ENCODE data around the gene UBE2H. TPM values are rescaled to one million over a fixed set of nuclear protein-coding genes. Genes with fewer than 3 reads are reported as not detected.
A peak's percentile ranks its signal among the peaks of the same experiment; 100 is the strongest.

The UBE2H gene
- polyA plus RNA-seq, 1 of the 3 experiments (the other 2 are of a cell fraction), result 129 TPM

DNA sequence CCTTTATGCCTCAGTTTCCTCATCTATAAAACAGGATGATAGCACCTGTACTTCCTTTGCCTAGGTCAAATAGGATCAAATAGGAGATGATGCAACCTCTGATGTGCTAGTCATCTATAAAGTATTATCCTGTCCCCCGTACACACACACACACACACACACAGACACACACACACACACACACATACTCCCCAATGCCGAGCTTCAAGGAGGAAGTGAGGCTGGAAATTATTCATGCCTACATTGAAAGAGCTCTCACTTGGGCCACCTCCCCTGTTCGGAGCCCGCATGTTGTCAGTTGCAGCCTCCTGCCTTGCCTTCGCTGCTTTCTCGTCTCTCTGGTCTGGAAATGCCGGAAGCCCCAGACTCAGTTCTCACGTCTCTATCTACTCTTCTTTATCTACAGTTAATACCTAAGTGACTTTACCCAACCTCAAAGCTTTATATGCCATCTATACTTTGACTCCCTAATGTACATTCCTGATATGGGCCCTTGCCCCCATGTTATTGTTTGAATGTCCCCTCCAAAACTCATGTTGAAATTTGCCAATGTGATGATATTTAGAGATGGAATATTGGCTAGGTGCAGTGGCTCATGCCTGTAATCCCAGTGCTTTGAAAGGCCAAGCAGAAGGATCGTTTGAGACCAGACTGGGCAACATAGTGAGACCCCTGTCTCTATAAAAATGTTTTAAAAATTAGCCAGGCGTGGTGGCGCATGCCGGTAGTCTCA, 6.9 kb upstream of the UBE2H start:
- Histone ChIP-seq H3K4me1 (ENCODE audit: control insufficient read depth in 1 of 2, insufficient read depth in 2 of 2, low read depth in 1 of 2, low read length in 1 of 2) (peaks cover 7 to 9% of the 10 kb centered on the region in 2 experiments; a peak in 2 of 4 replicates), H4K20me1 (ENCODE audit: insufficient read depth) (no peaks in the 10 kb centered on the region), H3K9me3 (no peaks in the 10 kb centered on the region), H3K9me2 (no peaks in the 10 kb centered on the region), H3F3A (replicated peaks; ENCODE audit: insufficient read depth) (peaks cover 16% of the 10 kb centered on the region), H3K36me3 (replicated peaks in 1 of 2; ENCODE audit: control insufficient read depth in 1 of 2, insufficient read depth in 2 of 2, low read length in 1 of 2) (no peaks in the 10 kb centered on the region), H2AFZ (ENCODE audit: low read depth) (peak overlapping the region; percentile 67; the same call in 1 of the 2 replicates), H3K79me2 (ENCODE audit: insufficient read depth) (no peaks in the 10 kb centered on the region), H3K27ac (ENCODE audit: low read depth in 2 of 2, low read length in 1 of 2) (no peak overlapping the region), H3K4me3 (ENCODE audit: low read depth in 2 of 2, low read length in 1 of 2) (no peak overlapping the region), H3K4me2 (no peak overlapping the region), H3K9ac (no peak overlapping the region), H3K27me3 (ENCODE audit: insufficient read depth) (no peaks in the 10 kb centered on the region)
- ChIA-PET CTCF (interaction anchor here (0.5 to 3.8 kb wide), 8 partner anchors 9 to 295 kb away, joined by 3 to 19 read pairs (median 4); no protein-coding TSS in a partner anchor), POLR2A (no interaction called here)
- TF ChIP-seq MXI1 (IDR thresholded peaks at IDR 0.05; ENCODE audit: low read depth, low read length), result no peak
- no peak for TF ChIP-seq RXRA (IDR thresholded peaks at IDR 0.05; ENCODE audit: borderline replicate concordance, low read depth)
- TF ChIP-seq EZH2phosphoT487 (IDR thresholded peaks at IDR 0.05; ENCODE audit: borderline replicate concordance, low read depth), result no peak
- no peak for TF ChIP-seq ELF1 (IDR thresholded peaks at IDR 0.05)
- TF ChIP-seq FOXJ3 (CRISPR knock-in tag; IDR thresholded peaks at IDR 0.05), result no peak
- TF ChIP-seq, protein P1, sequence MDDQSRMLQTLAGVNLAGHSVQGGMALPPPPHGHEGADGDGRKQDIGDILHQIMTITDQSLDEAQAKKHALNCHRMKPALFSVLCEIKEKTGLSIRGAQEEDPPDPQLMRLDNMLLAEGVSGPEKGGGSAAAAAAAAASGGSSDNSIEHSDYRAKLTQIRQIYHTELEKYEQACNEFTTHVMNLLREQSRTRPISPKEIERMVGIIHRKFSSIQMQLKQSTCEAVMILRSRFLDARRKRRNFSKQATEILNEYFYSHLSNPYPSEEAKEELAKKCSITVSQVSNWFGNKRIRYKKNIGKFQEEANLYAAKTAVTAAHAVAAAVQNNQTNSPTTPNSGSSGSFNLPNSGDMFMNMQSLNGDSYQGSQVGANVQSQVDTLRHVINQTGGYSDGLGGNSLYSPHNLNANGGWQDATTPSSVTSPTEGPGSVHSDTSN (IDR thresholded peaks at IDR 0.05), result no peak
- TF ChIP-seq SIN3A (IDR thresholded peaks at IDR 0.05; ENCODE audit: borderline replicate concordance, low read depth, low read length), result no peak
- TF ChIP-seq FOSL2 (IDR thresholded peaks at IDR 0.05; ENCODE audit: borderline replicate concordance, low read depth), result no peak
- no peak for TF ChIP-seq TEAD4 (IDR thresholded peaks at IDR 0.05; ENCODE audit: borderline replicate concordance, insufficient read depth)
- TF ChIP-seq NRF1 (IDR thresholded peaks at IDR 0.05; ENCODE audit: low read depth, low read length), result no peak
- 89% methylated on average over 12 of the region's 12 CpGs for WGBS (ENCODE audit: low lambda C conversion rate)
- no peak for DNase-seq

DNA sequence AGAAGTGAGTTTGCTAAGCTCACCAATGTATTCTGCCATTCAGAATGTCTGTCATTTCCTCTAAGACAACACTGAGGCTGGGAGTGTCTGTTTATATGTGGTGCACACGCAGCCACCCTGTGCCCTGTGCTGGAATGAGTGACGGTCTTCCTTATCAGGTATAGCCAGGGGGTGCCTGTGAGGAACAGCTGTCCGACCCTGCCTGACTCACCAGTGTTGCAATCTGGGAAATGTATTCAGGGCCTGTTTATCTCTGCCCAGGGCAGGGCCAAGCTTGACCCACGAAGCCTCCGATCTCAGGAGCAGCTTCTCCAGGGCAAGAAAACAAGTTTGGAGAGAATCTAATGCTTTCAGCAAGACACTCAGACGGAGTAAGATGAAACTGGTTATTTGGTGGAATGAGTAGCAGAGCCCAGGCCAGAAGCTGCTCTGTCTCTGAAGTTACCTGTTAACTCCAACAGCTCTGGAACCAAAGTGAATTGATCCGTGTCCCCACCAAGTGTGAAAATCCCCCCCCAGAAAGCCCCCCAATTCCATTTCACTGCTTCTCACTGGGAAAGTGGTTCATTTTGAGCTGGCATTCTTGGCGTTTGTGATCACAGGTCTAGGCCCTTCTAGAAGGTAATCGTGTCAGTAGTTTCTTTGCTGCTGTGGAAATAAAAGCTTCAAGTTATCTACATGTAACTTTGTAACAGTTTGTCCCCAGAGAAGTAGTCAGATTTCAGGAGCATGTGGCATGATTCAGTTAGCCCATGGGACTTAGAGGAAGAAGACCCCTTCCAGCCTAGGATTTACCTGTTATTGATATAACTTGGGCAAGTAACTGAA, 6.1 kb upstream of the UBE2H start:
- no peaks in the 10 kb centered on the region for H3K9me2 ChIP-seq
- peaks cover 20% of the 10 kb centered on the region for H3F3A ChIP-seq (replicated peaks; ENCODE audit: insufficient read depth)
- ChIA-PET CTCF (interaction anchor here (0.5 to 3.8 kb wide), 10 partner anchors 8 to 298 kb away, joined by 3 to 19 read pairs (median 4); no protein-coding TSS in a partner anchor), POLR2A (interaction anchor here (1.2 kb wide), 1 partner anchor 10 kb away, joined by 3 read pairs; no protein-coding TSS in a partner anchor)
- H3K27me3 ChIP-seq (ENCODE audit: insufficient read depth), result no peaks in the 10 kb centered on the region
- peak; percentile 79 for DNase-seq
- WGBS (ENCODE audit: low lambda C conversion rate), result 62% methylated on average over 9 of the region's 9 CpGs
- H3K9ac ChIP-seq, result 0 out of 2 replicates have a peak overlapping the region, but pooled peaks have one; percentile 9
- peak overlapping the region; percentile 67 for H2AFZ ChIP-seq (ENCODE audit: low read depth)
- H3K36me3 ChIP-seq (replicated peaks in 1 of 2; ENCODE audit: control insufficient read depth in 1 of 2, insufficient read depth in 2 of 2, low read length in 1 of 2), result no peaks in the 10 kb centered on the region
- H3K9me3 ChIP-seq, result no peaks in the 10 kb centered on the region
- no peaks in the 10 kb centered on the region for H4K20me1 ChIP-seq (ENCODE audit: insufficient read depth)
- H3K4me3 ChIP-seq (ENCODE audit: low read depth in 2 of 2, low read length in 1 of 2), result no peak overlapping the region
- no peaks in the 10 kb centered on the region for H3K79me2 ChIP-seq (ENCODE audit: insufficient read depth)
- TF ChIP-seq FOXJ3 (CRISPR knock-in tag; IDR thresholded peaks at IDR 0.05) (0 out of 2 replicates have a peak, but pooled peaks have one; percentile 23), FOSL2 (IDR thresholded peaks at IDR 0.05; ENCODE audit: borderline replicate concordance, low read depth) (peak; percentile 30; the same call in 1 of the 2 replicates), RAD21 (IDR thresholded peaks at IDR 0.05; ENCODE audit: low read length) (0 out of 2 replicates have a peak, but pooled peaks have one; percentile 9), TCF12 (IDR thresholded peaks at IDR 0.05) (peak; percentile 59), GATA2 (CRISPR knock-in tag; IDR thresholded peaks at IDR 0.05) (peak; percentile 69), SIN3A (IDR thresholded peaks at IDR 0.05; ENCODE audit: borderline replicate concordance, low read depth, low read length) (no peak)
- TF ChIP-seq, protein P2, sequence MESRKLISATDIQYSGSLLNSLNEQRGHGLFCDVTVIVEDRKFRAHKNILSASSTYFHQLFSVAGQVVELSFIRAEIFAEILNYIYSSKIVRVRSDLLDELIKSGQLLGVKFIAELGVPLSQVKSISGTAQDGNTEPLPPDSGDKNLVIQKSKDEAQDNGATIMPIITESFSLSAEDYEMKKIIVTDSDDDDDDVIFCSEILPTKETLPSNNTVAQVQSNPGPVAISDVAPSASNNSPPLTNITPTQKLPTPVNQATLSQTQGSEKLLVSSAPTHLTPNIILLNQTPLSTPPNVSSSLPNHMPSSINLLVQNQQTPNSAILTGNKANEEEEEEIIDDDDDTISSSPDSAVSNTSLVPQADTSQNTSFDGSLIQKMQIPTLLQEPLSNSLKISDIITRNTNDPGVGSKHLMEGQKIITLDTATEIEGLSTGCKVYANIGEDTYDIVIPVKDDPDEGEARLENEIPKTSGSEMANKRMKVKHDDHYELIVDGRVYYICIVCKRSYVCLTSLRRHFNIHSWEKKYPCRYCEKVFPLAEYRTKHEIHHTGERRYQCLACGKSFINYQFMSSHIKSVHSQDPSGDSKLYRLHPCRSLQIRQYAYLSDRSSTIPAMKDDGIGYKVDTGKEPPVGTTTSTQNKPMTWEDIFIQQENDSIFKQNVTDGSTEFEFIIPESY (IDR thresholded peaks at IDR 0.05; ENCODE audit: borderline replicate concordance, low read depth), result no peak
- TF ChIP-seq, protein P3, sequence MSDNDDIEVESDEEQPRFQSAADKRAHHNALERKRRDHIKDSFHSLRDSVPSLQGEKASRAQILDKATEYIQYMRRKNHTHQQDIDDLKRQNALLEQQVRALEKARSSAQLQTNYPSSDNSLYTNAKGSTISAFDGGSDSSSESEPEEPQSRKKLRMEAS (IDR thresholded peaks at IDR 0.05; ENCODE audit: low read depth), result peak; percentile 43; the same call in 1 of the 2 replicates
- TF ChIP-seq, protein P1 (IDR thresholded peaks at IDR 0.05), result peak; percentile 63
- H3K27ac ChIP-seq (ENCODE audit: low read depth in 2 of 2, low read length in 1 of 2), result peak overlapping the region in 1 of 2 experiments; percentile 3; a peak in 1 of 4 replicates
- H3K4me2 ChIP-seq, result no peak overlapping the region
- peaks cover 7 to 9% of the 10 kb centered on the region in 2 experiments; a peak in 2 of 4 replicates for H3K4me1 ChIP-seq (ENCODE audit: control insufficient read depth in 1 of 2, insufficient read depth in 2 of 2, low read depth in 1 of 2, low read length in 1 of 2)

Data from SK-N-SH (cell line).